Nephron progenitor cell (in vitro differentiated cells): ENCODE results near the gene OSBPL2.

Experiments used
- DNase-seq: peaks from one replicate; pipeline ENCODE4 v3.0.0; 2021
- H3K27ac Mint-ChIP-seq: 2 replicates; pipeline ENCODE4 v1.8.0; 2021; ENCODE audit warnings: mild to moderate bottlenecking, moderate library complexity, mixed read lengths
- H3K27me3 Mint-ChIP-seq: 2 replicates; pipeline ENCODE4 v1.8.0; 2021; ENCODE audit warnings: mild to moderate bottlenecking, low read depth, mixed read lengths; ENCODE audit not compliant: poor library complexity
- H3K36me3 Mint-ChIP-seq: 2 replicates; pipeline ENCODE4 v1.8.0; 2021; ENCODE audit warnings: low read depth, mixed read lengths
- H3K4me1 Mint-ChIP-seq: 2 replicates; pipeline ENCODE4 v1.8.0; 2021; ENCODE audit warnings: mixed read lengths
- H3K4me3 Mint-ChIP-seq: 2 replicates; pipeline ENCODE4 v1.8.0; 2021; ENCODE audit warnings: mild to moderate bottlenecking, moderate library complexity, mixed read lengths
- H3K9me3 Mint-ChIP-seq: 2 replicates; pipeline ENCODE4 v1.8.0; 2021; ENCODE audit warnings: mild to moderate bottlenecking, moderate library complexity, mixed read lengths
- TF ChIP-seq, protein P1 (sequence below): fragments of 200-600 bp; sonication (generic); IDR thresholded peaks from 2 replicates; pipeline ENCODE4 v1.5.0; 2021; ENCODE audit warnings: antibody characterized with exemption

OSBPL2 gene

DNA sequence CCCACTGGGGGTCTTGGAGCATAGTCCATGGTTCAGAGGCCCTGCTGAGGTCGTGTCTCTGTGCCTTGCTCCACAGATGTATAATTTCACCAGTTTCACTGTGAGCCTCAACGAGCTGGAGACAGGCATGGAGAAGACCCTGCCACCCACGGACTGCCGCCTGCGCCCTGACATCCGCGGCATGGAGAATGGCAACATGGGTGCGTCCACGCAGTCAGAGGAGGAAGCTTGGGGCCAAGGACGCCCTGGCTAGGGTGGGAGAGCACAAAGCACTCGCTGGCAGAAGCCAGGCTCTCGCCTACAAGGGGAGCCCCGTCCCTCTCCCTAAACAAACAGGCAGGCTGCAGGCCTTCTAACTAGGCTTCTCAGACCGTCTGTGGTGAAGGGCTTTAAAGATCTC lies 50.8 kb downstream of the OSBPL2 start:
- Mint-ChIP-seq H3K4me1 (no peaks in the 10 kb centered on the region), H3K9me3 (no peaks in the 10 kb centered on the region), H3K27me3 (no peaks in the 10 kb centered on the region), H3K36me3 (peaks cover 33% of the 10 kb centered on the region), H3K4me3 (no peak overlapping the region), H3K27ac (peak overlapping the region; percentile 62)
- TF ChIP-seq, protein P1, sequence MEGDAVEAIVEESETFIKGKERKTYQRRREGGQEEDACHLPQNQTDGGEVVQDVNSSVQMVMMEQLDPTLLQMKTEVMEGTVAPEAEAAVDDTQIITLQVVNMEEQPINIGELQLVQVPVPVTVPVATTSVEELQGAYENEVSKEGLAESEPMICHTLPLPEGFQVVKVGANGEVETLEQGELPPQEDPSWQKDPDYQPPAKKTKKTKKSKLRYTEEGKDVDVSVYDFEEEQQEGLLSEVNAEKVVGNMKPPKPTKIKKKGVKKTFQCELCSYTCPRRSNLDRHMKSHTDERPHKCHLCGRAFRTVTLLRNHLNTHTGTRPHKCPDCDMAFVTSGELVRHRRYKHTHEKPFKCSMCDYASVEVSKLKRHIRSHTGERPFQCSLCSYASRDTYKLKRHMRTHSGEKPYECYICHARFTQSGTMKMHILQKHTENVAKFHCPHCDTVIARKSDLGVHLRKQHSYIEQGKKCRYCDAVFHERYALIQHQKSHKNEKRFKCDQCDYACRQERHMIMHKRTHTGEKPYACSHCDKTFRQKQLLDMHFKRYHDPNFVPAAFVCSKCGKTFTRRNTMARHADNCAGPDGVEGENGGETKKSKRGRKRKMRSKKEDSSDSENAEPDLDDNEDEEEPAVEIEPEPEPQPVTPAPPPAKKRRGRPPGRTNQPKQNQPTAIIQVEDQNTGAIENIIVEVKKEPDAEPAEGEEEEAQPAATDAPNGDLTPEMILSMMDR: no peak
- DNase-seq: no peak

DNA sequence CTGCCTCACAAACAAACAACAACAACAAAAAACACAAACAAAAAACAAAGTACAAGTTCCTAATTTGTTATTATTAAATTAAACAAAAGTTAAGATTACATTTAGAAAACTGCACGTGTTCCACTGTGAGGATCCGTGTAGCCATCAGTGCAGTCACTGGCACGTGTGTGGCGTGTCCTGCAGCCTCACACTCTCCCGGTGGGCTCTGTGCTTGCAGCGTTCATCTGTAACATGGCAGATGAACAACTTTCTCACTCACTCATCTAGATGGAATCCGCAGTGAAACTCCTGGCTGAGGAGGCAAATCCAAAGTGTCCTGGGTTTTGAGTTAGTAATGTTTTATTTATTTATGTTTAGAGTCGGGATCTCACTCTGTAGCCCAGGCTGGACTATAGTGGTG lies 51.6 kb downstream of the OSBPL2 start:
- TF ChIP-seq, protein P1: no peak
- H3K27ac Mint-ChIP-seq: no peak overlapping the region
- no peaks in the 10 kb centered on the region for H3K9me3 Mint-ChIP-seq
- no peak for DNase-seq
- H3K4me1 Mint-ChIP-seq: no peaks in the 10 kb centered on the region
- H3K4me3 Mint-ChIP-seq: no peak overlapping the region
- H3K27me3 Mint-ChIP-seq: no peaks in the 10 kb centered on the region
- H3K36me3 Mint-ChIP-seq: peaks cover 38% of the 10 kb centered on the region

DNA sequence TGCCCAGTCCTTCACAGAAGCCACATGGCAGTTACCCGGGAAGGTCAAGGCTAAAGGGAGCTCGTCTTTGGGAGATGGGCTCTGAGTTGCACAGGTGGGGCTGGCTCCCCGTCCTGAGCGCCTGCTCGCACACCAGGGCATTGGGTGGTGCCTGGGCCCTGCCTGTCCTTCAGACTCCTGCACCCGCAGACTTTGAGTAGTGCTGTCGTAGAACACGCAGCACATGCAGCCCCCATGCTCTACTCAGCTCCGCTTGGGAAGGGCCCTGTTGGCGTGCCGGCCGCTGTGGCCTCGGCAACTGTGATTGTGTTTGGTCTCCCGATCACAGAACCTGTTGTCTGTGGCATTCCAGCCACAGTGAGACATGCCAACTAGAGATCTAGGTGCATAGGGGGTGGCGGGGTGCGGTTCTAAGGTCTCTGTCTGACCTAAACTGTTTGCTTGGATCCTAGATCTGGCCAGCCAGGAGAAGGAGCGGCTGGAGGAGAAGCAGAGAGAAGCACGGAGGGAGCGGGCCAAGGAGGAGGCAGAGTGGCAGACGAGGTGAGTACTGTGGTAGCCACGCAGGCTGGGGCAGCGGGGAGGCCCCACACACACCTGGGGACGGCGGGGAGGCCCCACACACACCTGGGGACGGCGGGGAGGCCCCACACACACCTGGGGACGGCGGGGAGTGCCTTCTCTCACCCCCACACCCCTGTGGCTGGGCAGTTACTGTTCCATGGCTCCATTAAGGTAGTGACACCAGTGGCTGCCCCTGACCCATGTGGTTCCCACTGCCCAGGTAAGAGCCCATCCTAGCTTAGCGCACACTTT lies 53.1 kb downstream of the OSBPL2 start:
- H3K27me3 Mint-ChIP-seq: no peaks in the 10 kb centered on the region
- H3K36me3 Mint-ChIP-seq: peaks cover 49% of the 10 kb centered on the region
- TF ChIP-seq, protein P1: no peak
- H3K27ac Mint-ChIP-seq: no peak overlapping the region
- H3K9me3 Mint-ChIP-seq: no peaks in the 10 kb centered on the region
- DNase-seq: no peak
- H3K4me1 Mint-ChIP-seq: no peaks in the 10 kb centered on the region
- no peak overlapping the region for H3K4me3 Mint-ChIP-seq

DNA sequence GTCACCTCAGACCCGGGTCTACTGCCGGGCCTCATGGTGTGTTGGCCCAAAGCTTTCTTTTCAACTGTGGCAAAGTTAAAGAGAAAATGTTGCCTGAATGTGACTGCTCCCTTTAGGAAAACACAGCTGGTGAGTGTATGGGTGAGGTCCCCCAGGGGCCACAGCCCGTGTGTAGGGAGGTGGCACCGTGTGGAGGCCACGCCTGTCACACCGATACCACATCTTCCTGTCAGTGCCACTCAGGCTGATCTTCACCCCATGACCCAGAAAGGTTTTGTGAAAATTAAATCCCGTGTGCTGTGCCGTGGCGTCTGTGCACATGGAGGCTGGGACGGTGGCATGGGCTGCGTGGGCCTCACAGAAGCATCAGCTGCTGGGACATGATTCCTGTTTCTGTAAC lies 53.8 kb downstream of the OSBPL2 start:
- no peaks in the 10 kb centered on the region for H3K4me1 Mint-ChIP-seq
- H3K9me3 Mint-ChIP-seq: no peaks in the 10 kb centered on the region
- H3K4me3 Mint-ChIP-seq: no peak overlapping the region
- H3K36me3 Mint-ChIP-seq: peaks cover 49% of the 10 kb centered on the region
- no peak overlapping the region for H3K27ac Mint-ChIP-seq
- DNase-seq: no peak
- TF ChIP-seq, protein P1: no peak
- H3K27me3 Mint-ChIP-seq: no peaks in the 10 kb centered on the region

DNA sequence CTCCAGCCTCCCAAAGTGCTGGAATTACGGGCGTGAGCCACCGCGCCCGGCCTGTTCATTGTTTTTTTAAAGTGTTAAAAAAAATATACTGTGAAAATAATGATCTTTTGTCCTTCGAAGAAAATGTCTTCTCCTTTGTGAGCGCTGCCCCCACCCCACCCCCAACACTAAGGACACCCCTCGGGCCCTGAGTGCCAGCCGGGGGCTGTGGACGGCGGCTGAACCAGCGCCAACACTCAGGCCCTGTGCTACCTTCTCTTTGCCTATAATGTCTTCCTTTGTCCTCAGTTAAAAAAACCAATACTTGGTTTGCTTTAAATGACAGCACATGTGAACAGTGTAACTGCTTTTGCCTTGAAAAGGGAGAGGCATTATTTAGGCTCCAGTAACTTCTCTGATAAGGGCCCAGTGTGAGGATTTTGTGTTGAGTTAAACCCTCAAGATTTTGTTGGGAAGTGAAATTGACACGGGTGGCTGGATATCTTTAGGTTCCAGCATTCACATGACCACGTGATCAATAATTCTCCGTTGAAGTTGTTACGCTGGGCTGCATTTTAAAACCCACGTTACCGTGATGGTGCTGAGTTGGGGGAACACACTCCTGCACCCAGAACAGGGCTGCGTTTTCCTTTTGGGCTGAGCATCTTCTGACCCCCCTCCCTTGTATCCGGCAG lies 54.9 kb downstream of the OSBPL2 start:
- Mint-ChIP-seq H3K36me3 (peaks cover 49% of the 10 kb centered on the region), H3K4me1 (no peaks in the 10 kb centered on the region), H3K27ac (no peak overlapping the region), H3K4me3 (no peak overlapping the region), H3K9me3 (no peaks in the 10 kb centered on the region), H3K27me3 (no peaks in the 10 kb centered on the region)
- DNase-seq: no peak
- TF ChIP-seq, protein P1: no peak
